Measurements from ENCODE around the gene NKTR. TPM values are rescaled to one million over a fixed set of nuclear protein-coding genes. Genes with fewer than 3 reads are reported as not detected.
"Not testable (repeated sequence)": the region's sequence is repeated elsewhere in the genome, so short reads cannot be mapped to it uniquely, and the experiment has no call there.

Gene NKTR
- total RNA-seq, 1 experiment from 2014 or later, result 79.8 TPM

DNA sequence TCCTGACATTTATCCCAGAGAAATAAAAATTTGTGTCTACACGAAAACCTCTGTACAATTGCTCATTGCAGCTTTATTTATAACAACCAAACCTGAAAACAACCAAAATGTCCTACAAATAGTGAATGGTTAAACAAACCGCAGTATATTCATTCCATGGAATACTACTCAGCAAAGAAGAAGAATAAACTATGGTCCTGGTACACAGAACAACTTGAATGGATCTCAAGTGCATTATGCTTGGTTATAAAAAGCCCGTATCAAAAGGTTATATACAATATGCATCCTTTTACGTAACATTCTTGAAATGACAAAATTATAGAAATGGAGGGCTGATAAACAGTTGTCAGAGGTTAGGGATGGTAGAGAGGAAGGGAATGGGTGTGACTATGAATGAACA, 22.4 kb upstream of the NKTR start:
- Mint-ChIP-seq H3K27me3 (ENCODE audit: low read depth) (no peaks in the 10 kb centered on the region; the same call in 1 of the 2 replicates), H3K27ac (no peak overlapping the region)

DNA sequence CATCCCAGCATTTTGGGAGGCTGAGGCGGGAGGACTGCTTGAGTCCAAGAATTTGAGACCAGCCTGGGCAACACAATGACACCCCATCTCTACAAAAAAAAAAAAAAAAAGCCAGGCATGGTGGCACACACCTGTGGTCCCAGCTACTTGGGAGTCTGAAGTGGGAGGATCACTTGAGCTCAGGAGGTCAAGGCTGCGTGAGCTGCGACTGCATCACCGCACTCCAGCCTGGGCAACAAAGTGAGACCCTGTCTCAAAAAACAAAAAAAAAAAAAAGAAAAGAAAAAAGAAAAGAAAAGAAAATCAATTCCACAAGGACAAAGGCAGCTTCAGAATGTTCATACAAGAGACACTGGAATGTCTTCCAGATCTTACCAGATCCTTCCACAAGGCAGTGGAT, 21.1 kb upstream of the NKTR start:
- not testable (repeated sequence) for H4K8ac ChIP-seq (replicated peaks; ENCODE audit: insufficient read length, low read depth, low read length); H3K4ac ChIP-seq (ENCODE audit: low read depth, low read length); H3K9me3 ChIP-seq (ENCODE audit: control insufficient read depth, low read depth, low read length); H4K5ac ChIP-seq (ENCODE audit: insufficient read length, low read depth, low read length); H3K18ac ChIP-seq (ENCODE audit: insufficient read length, low read depth, low read length); H3K79me2 ChIP-seq (ENCODE audit: insufficient read depth, low read length); H3K9ac ChIP-seq (ENCODE audit: extremely low read depth, insufficient read length, low read length); H2BK5ac ChIP-seq (ENCODE audit: insufficient read length, low read length); H2BK20ac ChIP-seq (ENCODE audit: low read depth, low read length, poor library complexity, severe bottlenecking); H2BK12ac ChIP-seq (ENCODE audit: insufficient read length, low read depth, low read length); H2BK15ac ChIP-seq (ENCODE audit: low read depth, low read length); DNase-seq; H3K27ac Mint-ChIP-seq; H3T11ph ChIP-seq (ENCODE audit: low read length); H4K91ac ChIP-seq (ENCODE audit: insufficient read length, low read depth, low read length); H3K23ac ChIP-seq (ENCODE audit: insufficient read length, low read depth, low read length); H2AK5ac ChIP-seq (ENCODE audit: insufficient read length, low read length); H3K27ac ChIP-seq (ENCODE audit: insufficient read length, low read depth, low read length); H3K14ac ChIP-seq (ENCODE audit: insufficient read depth, low read length); H3K56ac ChIP-seq (ENCODE audit: insufficient read length, low read depth, low read length); H3K27me3 ChIP-seq (ENCODE audit: insufficient read depth, low read length); H3K79me1 ChIP-seq (ENCODE audit: insufficient read depth, low read depth, low read length, poor library complexity, severe bottlenecking); H3K4me3 Mint-ChIP-seq; H2BK120ac ChIP-seq (ENCODE audit: low read depth, low read length, poor library complexity, severe bottlenecking); H4K20me1 ChIP-seq (ENCODE audit: control insufficient read depth, insufficient read depth, insufficient read length); H2AFZ ChIP-seq (ENCODE audit: low read length); H3K4me1 ChIP-seq (ENCODE audit: insufficient read depth, low read length); H3K4me2 ChIP-seq (ENCODE audit: insufficient read depth, insufficient read length, low read length); H3K27me3 Mint-ChIP-seq (ENCODE audit: low read depth)
- peaks cover 14% of the 10 kb centered on the region for H3K23me2 ChIP-seq (ENCODE audit: insufficient read length, low read depth, low read length, poor library complexity, severe bottlenecking)
- peaks cover 28 to 29% of the 10 kb centered on the region in 2 experiments for H3K4me1 Mint-ChIP-seq
- H3K36me3 Mint-ChIP-seq (ENCODE audit: insufficient read depth in 1 of 3, low read depth in 3 of 3), result peaks cover 30 to 46% (median 34%) of the 10 kb centered on the region in 3 experiments
- peaks cover 11 to 15% of the 10 kb centered on the region in 2 experiments for H3K9me3 Mint-ChIP-seq
- WGBS (ENCODE audit: extremely low coverage, insufficient read length, low lambda C conversion rate), result no CpG with 5 or more reads among the region's 4 CpGs

More for the DNA sequence above, 22.4 kb upstream of the NKTR start:
- Histone ChIP-seq H3K4me1 (ENCODE audit: insufficient read depth, low read length) (peaks cover 2% of the 10 kb centered on the region; the same call in 1 of the 2 replicates), H4K5ac (ENCODE audit: insufficient read length, low read depth, low read length) (no peak overlapping the region), H3K27me3 (ENCODE audit: insufficient read depth, low read length) (no peaks in the 10 kb centered on the region), H2BK120ac (ENCODE audit: low read depth, low read length, poor library complexity, severe bottlenecking) (no peak overlapping the region), H3K23me2 (ENCODE audit: insufficient read length, low read depth, low read length, poor library complexity, severe bottlenecking) (peaks cover 13% of the 10 kb centered on the region), H2AFZ (ENCODE audit: low read length) (no peak overlapping the region), H3K18ac (ENCODE audit: insufficient read length, low read depth, low read length) (no peak overlapping the region), H4K91ac (ENCODE audit: insufficient read length, low read depth, low read length) (no peak overlapping the region), H3K4ac (ENCODE audit: low read depth, low read length) (no peak overlapping the region), H3K9me3 (ENCODE audit: control insufficient read depth, low read depth, low read length) (no peaks in the 10 kb centered on the region), H2AK5ac (ENCODE audit: insufficient read length, low read length) (no peak overlapping the region), H3K14ac (ENCODE audit: insufficient read depth, low read length) (no peak overlapping the region), H3K23ac (ENCODE audit: insufficient read length, low read depth, low read length) (no peak overlapping the region), H3K56ac (ENCODE audit: insufficient read length, low read depth, low read length) (no peak overlapping the region), H3K9ac (ENCODE audit: extremely low read depth, insufficient read length, low read length) (no peak overlapping the region), H2BK12ac (ENCODE audit: insufficient read length, low read depth, low read length) (no peak overlapping the region), H2BK15ac (ENCODE audit: low read depth, low read length) (no peak overlapping the region), H2BK20ac (ENCODE audit: low read depth, low read length, poor library complexity, severe bottlenecking) (no peak overlapping the region), H4K8ac (replicated peaks; ENCODE audit: insufficient read length, low read depth, low read length) (no peak overlapping the region), H3K79me2 (ENCODE audit: insufficient read depth, low read length) (peaks cover 2% of the 10 kb centered on the region; the same call in 1 of the 2 replicates), H4K20me1 (ENCODE audit: control insufficient read depth, insufficient read depth, insufficient read length) (no peaks in the 10 kb centered on the region), H2BK5ac (ENCODE audit: insufficient read length, low read length) (no peak overlapping the region), H3K4me2 (ENCODE audit: insufficient read depth, insufficient read length, low read length) (no peak overlapping the region), H3K79me1 (ENCODE audit: insufficient read depth, low read depth, low read length, poor library complexity, severe bottlenecking) (peaks cover 3% of the 10 kb centered on the region), H3K27ac (ENCODE audit: insufficient read length, low read depth, low read length) (no peak overlapping the region), H3T11ph (ENCODE audit: low read length) (no peak overlapping the region)
- H3K36me3 Mint-ChIP-seq (ENCODE audit: insufficient read depth in 1 of 3, low read depth in 3 of 3), result peaks cover 35 to 56% (median 36%) of the 10 kb centered on the region in 3 experiments
- peaks cover 22 to 23% of the 10 kb centered on the region in 2 experiments for H3K4me1 Mint-ChIP-seq
- no peak for DNase-seq
- TF ChIP-seq, protein P1, sequence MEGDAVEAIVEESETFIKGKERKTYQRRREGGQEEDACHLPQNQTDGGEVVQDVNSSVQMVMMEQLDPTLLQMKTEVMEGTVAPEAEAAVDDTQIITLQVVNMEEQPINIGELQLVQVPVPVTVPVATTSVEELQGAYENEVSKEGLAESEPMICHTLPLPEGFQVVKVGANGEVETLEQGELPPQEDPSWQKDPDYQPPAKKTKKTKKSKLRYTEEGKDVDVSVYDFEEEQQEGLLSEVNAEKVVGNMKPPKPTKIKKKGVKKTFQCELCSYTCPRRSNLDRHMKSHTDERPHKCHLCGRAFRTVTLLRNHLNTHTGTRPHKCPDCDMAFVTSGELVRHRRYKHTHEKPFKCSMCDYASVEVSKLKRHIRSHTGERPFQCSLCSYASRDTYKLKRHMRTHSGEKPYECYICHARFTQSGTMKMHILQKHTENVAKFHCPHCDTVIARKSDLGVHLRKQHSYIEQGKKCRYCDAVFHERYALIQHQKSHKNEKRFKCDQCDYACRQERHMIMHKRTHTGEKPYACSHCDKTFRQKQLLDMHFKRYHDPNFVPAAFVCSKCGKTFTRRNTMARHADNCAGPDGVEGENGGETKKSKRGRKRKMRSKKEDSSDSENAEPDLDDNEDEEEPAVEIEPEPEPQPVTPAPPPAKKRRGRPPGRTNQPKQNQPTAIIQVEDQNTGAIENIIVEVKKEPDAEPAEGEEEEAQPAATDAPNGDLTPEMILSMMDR (conservative IDR thresholded peaks at IDR 0.05), result no peak
- WGBS (ENCODE audit: extremely low coverage, insufficient read length, low lambda C conversion rate), result no CpG with 5 or more reads among the region's 4 CpGs
- peaks cover 15 to 20% of the 10 kb centered on the region in 2 experiments for H3K9me3 Mint-ChIP-seq
- no peak overlapping the region for H3K4me3 Mint-ChIP-seq

All from H9 (cell line).